WERI-Rb-1 (cell line): Measurements from ENCODE around the gene ACSM6.
"Not testable (repeated sequence)": the region's sequence is repeated elsewhere in the genome, so short reads cannot be mapped to it uniquely, and the experiment has no call there.

ENCODE experiments used
- DNase-seq: peaks from one replicate; pipeline ENCODE4 v3.0.0-alpha.2; 2020
- H3K27ac ChIP-seq: fragments of 250-450 bp; sonication (Bioruptor Pico); 2 replicates; pipeline ENCODE4 v1.5.1; 2020; ENCODE audit warnings: mild to moderate bottlenecking, moderate library complexity
- H3K27me3 ChIP-seq: fragments of 250-450 bp; sonication (Bioruptor Pico); 2 replicates; pipeline ENCODE4 v1.5.1; 2021; ENCODE audit warnings: mild to moderate bottlenecking, low read depth, moderate library complexity; ENCODE audit not compliant: insufficient read depth, severe bottlenecking
- H3K36me3 ChIP-seq: fragments of 250-450 bp; sonication (Bioruptor Pico); 2 replicates; pipeline ENCODE4 v1.5.1; 2020; ENCODE audit warnings: mild to moderate bottlenecking, moderate library complexity
- H3K4me3 ChIP-seq: 2 replicates; pipeline ENCODE4 v1.5.1; 2011; ENCODE audit warnings: low read depth, mild to moderate bottlenecking, control low read depth, low read length
- H3K9me3 ChIP-seq: fragments of 250-450 bp; sonication (Bioruptor Pico); 2 replicates; pipeline ENCODE4 v1.5.1; 2021; ENCODE audit warnings: mild to moderate bottlenecking, moderate library complexity; ENCODE audit not compliant: severe bottlenecking
- TF ChIP-seq, protein P1 (sequence below): IDR thresholded peaks from 2 replicates; pipeline ENCODE4 v1.5.1; 2011; ENCODE audit warnings: low read depth, mild to moderate bottlenecking, control low read depth, inconsistent platforms, low read length

The ACSM6 gene

DNA sequence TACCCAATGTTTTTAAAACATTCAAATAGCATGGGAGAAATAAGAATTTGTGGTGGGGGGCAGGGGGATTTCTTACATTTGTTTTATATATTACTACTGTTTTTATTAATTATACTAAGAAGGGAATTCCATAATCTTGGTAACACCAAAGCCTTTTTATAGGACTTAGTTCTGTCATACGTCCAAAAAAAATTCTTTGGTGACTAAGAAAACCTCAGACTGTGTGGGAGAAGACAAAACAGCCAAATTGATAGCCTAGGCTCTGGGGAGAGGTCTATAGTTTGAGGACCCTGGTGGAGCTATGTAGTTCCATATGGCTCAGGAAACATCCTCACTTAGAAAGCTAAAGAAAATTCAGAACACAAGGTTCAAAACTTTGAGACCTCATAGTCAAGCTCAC is 23.4 kb downstream of the ACSM6 start:
- no peak for DNase-seq
- no peaks in the 10 kb centered on the region for H3K27me3 ChIP-seq
- H3K36me3 ChIP-seq: no peaks in the 10 kb centered on the region
- TF ChIP-seq, protein P1, sequence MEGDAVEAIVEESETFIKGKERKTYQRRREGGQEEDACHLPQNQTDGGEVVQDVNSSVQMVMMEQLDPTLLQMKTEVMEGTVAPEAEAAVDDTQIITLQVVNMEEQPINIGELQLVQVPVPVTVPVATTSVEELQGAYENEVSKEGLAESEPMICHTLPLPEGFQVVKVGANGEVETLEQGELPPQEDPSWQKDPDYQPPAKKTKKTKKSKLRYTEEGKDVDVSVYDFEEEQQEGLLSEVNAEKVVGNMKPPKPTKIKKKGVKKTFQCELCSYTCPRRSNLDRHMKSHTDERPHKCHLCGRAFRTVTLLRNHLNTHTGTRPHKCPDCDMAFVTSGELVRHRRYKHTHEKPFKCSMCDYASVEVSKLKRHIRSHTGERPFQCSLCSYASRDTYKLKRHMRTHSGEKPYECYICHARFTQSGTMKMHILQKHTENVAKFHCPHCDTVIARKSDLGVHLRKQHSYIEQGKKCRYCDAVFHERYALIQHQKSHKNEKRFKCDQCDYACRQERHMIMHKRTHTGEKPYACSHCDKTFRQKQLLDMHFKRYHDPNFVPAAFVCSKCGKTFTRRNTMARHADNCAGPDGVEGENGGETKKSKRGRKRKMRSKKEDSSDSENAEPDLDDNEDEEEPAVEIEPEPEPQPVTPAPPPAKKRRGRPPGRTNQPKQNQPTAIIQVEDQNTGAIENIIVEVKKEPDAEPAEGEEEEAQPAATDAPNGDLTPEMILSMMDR: no peak
- H3K4me3 ChIP-seq: no peak overlapping the region
- H3K27ac ChIP-seq: no peak overlapping the region
- H3K9me3 ChIP-seq: no peaks in the 10 kb centered on the region

DNA sequence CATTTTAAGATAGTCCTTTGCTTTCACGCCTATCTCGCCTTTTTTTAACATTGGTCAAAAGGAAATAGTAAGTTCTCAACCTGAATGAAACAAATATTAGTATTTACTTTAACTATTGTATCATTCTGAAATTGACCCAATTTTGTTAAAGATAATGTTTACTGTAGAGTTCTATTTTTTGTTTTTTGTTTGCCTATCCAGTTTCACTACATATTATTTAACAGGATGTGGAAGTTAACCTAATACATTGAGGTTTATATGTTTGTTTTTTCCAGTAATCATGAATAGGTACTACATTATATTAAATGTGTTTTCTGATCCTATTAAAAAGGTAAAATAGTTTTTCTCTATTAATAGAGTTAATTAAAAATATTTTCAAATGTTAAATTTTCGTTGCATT is 26.5 kb downstream of the ACSM6 start:
- TF ChIP-seq, protein P1: no peak
- DNase-seq: no peak
- H3K9me3 ChIP-seq: no peaks in the 10 kb centered on the region
- H3K27ac ChIP-seq: no peak overlapping the region
- no peaks in the 10 kb centered on the region for H3K27me3 ChIP-seq
- H3K4me3 ChIP-seq: no peak overlapping the region
- no peaks in the 10 kb centered on the region for H3K36me3 ChIP-seq

DNA sequence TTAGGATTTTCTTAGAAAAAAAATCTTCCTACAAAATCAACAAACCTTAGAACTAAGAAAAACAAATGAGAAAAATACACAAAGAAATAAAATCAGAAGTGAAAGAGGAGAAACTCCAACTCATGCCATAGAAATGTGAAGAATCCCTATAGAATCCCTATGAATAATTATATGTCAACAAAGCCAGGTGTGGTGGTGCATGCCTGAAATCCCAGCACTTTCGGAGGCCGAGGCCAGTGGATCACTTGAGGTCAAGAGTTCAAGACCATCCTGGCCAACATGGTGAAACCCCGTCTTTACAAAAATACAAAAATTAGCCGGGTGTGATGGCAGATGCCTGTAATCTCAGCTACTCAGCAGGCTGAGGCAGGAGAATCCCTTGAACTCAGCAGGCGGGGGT is 27.1 kb downstream of the ACSM6 start:
- no peak overlapping the region for H3K4me3 ChIP-seq
- no peak for DNase-seq
- no peaks in the 10 kb centered on the region for H3K27me3 ChIP-seq
- no peaks in the 10 kb centered on the region for H3K36me3 ChIP-seq
- H3K27ac ChIP-seq: no peak overlapping the region
- TF ChIP-seq, protein P1: no peak
- H3K9me3 ChIP-seq: no peaks in the 10 kb centered on the region

DNA sequence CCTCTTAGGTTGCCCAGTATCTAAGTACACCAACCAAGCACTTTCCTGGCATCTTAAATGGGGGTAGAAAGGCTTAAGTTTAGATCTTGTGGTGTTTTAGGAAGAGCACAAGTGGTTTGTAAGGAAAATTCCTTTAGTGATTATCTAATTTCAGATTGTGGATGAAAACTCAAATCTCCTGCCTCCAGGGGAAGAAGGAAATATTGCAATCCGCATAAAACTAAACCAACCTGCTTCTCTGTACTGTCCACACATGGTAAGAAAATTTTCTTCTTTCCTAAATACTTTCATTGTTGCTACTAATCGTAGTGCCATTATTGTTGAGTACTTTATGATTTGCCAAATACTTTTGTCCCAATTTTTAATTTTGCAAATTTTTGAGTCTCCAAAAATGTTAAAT is 31.1 kb downstream of the ACSM6 start:
- TF ChIP-seq, protein P1: no peak
- no peak for DNase-seq
- Histone ChIP-seq H3K27ac (no peak overlapping the region), H3K36me3 (no peaks in the 10 kb centered on the region), H3K9me3 (no peaks in the 10 kb centered on the region), H3K4me3 (no peak overlapping the region), H3K27me3 (no peaks in the 10 kb centered on the region)

DNA sequence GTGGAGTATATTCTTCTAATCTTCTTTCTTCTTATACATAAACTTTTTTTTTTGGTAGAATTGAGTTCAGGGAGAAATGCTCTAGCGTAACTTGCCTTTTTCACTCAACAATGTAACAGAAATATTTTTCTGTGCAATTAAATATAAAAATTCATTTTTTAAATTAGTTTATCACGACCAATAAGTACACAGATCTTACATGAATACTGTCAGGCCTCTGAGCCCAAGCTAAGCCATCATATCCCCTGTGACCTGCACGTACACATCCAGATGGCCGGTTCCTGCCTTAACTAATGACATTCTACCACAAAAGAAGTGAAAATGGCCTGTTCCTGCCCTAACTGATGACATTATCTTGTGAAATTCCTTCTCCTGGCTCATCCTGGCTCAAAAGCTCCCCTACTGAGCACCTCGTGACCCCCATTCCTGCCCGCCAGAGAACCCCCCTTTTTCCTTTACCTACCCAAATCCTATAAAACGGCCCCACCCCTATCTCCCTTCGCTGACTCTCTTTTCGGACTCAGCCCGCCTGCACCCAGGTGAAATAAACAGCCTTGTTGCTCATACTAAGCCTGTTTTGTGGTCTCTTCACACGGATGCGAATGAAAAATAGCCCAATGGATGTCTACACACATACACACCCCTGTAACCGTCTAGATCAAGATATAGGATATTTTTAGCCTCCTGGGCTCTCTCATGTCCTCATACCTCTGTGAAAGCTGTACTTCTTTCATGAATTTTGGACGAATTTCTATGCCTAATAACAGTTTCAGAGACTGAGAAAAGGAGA is 35.1 kb downstream of the ACSM6 start:
- DNase-seq, H3K4me3 ChIP-seq, H3K27me3 ChIP-seq, H3K36me3 ChIP-seq, H3K27ac ChIP-seq, H3K9me3 ChIP-seq: not testable (repeated sequence)

DNA sequence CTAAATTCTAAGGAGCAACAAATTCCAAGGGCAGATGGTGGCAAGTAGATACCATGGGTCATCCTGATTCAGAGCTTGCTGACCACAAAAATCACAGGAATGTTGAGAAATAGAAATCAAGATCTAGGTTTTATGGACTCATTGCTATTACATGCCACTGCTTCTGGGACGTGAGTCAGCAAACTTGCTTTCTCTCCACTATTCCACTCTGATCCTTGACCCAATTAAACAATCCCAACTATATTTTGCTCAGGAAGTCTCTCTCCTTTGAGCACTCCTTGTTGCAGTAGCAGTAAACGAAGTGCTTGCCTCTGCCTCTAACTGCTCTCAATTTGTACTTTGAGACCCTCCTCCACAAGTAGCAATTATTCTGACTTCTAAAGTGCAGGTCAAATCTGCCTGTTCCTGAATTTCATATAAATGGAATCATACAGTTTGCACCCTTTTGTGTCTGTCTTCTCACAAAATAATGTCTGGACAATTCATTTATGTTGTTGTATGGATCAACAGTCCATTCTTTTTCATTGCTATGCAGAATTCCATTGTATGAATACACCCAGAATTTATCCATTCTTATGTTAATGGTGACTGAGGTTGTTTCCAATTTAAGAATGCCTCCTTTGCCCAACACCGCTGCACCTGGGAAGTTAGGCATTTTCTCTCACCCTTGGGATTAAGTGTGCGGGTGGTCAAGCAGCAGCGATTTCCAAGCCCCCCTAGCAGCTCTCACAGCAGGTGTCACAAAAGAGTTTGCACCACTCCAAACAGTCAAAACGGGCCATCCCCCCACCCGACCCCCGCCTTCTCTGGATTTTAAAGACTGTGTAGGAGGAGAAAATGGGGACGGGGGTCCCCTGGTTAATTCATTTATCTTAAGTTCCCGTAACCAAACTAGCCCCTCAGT is 35.9 kb downstream of the ACSM6 start:
- Histone ChIP-seq H3K36me3 (peaks cover 18% of the 10 kb centered on the region), H3K4me3 (no peak overlapping the region), H3K27ac (no peak overlapping the region), H3K9me3 (no peaks in the 10 kb centered on the region), H3K27me3 (no peaks in the 10 kb centered on the region)
- TF ChIP-seq, protein P1: no peak
- DNase-seq: no peak

DNA sequence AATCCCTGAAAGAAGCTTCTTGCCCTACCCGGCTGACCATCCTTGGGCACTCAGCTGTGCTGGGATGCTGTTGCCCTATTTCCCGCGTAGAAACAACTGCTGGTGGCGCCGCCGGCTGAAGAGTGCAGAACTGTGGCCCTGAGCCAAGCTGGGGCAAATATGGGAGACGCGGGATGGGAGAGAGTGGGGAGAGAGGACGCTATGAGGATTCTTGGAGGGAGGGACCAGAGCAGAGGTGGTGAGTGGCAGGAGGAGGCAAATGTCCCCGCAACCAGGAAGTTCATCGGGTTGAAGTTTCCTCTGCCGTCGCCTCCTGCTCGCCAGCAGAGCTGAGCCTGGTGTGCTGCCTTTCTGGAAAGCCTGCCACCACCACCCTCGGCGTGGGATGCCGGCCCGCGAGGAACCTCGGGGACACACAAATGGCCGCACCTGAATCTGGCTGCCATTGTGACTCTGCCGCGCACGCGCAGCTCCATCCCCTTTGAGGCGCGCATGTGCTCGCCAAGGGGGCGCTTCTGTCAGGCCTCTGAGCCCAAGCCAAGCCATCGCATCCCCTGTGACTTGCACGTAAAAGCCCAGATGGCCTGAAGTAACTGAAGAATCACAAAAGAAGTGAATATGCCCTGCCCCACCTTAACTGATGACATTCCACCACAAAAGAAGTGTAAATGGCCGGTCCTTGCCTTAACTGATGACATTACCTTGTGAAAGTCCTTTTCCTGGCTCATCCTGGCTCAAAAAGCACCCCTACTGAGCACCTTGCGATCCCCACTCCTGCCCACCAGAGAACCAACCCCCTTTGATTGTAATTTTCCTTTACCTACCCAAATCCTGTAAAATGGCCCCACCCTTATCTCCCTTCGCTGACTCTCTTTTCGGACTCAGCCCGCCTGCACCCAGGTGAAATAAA is 36.9 kb downstream of the ACSM6 start:
- H3K9me3 ChIP-seq, H3K27me3 ChIP-seq: not testable (repeated sequence)
- Histone ChIP-seq H3K36me3 (peaks cover 22% of the 10 kb centered on the region), H3K27ac (peak overlapping the region; percentile 25; the same call in 1 of the 2 replicates), H3K4me3 (peak overlapping the region; percentile 7)
- DNase-seq: peak; percentile 37
